HG02623 (cell line): ENCODE data around the gene CCDC148.

Experiments used
- ATAC-seq: cut with Tn5 transposase; IDR thresholded peaks from one replicate; pipeline ENCODE4 v1.9.1; 2021; ENCODE audit warnings: moderate library complexity; ENCODE audit not compliant: unreplicated experiment

CCDC148 gene

DNA sequence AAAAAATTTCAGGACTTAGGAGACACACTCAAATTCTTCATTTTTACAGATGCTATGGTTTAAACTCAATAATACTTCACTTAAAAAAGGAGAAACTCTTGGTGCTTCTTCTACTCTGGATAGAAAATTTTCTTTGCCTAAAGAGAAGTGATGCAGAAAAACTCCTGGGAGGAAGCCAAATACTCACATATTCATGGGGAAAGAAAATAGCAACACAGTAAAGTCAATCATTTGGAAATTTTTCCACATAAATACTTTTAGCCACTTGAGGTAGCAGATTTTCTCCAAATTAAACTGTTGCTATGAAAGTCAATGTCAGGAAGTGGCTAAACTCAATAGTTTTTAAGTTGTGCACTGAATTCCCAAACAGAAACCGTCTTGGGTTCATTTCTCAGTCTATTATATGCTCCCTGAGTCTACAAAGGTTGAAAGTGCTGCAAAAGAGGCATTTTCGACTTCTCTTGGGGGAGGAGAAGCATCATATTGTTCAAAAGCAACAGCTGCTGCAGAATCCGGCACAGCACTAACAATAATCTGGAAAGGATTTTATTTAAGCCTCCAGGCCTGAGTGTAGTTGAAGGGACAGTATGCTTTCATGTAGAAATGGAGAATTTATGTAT, 273.8 kb downstream of the CCDC148 start:
- ATAC-seq, result no peak

DNA sequence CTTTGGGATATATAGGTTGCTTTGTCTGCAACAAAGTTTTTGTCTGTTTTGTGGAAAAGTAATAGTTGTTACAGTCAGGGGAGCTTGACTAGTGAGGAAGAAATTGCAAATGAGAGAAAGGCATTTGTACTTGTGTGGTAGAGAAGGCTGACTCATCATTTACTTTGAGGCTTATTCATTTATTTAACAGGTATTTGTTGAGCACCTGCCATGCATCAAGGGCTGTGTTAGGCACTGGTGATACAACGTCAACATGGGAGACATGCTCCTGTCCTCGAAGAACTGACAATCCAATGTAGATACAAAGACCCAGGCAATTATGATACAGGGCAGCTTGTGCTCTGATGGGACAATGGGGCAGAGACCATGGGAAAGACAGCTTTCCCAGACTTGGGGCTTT, 275.4 kb downstream of the CCDC148 start:
- ATAC-seq, result no peak

DNA sequence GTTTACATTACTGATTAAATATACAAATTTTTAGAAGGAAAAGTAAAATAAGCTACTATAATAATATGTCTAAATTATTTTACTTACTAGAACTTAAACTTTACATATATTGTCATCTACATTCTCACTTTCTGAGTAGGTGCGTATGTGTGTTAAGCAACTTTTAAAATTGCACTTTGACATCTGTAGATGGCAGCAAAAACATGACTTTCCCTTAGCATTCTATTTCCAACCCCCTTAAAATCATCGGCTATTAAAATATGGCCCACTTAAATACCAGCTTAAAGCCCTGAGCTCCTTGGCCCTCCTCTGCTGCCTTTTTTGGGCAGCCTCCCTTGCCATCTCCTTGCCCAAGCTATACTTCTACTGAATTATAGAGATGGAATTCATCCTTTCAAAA, 276.9 kb downstream of the CCDC148 start:
- ATAC-seq, result no peak

DNA sequence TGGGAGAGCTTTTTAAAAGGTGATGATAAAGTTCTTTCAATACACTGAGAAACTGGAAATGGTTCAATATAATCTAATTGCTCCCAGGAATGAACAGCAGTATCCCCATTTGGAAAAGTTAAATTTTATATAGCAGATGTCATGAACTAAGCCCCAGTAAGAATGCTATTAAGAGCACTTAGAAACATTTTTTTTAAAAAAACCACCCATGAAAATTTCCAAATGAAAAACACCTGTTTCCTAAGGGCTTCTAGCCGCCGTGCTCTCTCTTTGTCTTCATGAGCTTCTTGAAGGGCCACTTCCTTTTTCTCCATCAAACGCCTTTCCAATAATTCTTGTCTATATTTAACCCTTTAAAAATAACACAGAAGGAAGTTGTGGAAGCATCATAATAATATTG, 277.9 kb downstream of the CCDC148 start:
- no peak for ATAC-seq

DNA sequence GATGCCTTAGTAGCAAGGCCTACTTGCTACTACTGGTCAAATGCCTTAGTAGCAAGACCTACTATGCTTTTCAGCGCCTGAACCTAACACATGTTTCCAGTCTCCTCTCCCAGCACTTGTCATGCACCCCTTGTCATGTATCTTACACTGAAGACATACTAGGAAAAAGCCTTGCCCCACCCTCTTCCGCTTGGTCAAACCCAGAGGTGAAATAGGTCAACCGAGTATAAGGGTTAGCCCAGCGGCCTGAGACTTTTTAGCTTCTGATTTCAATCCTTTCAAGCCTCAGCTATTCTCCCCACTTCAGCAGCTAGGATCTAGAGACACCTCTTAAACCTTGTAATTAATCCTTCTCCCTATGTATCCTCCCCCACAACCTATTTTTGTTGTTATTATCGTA, 281.6 kb downstream of the CCDC148 start:
- ATAC-seq, result no peak

DNA sequence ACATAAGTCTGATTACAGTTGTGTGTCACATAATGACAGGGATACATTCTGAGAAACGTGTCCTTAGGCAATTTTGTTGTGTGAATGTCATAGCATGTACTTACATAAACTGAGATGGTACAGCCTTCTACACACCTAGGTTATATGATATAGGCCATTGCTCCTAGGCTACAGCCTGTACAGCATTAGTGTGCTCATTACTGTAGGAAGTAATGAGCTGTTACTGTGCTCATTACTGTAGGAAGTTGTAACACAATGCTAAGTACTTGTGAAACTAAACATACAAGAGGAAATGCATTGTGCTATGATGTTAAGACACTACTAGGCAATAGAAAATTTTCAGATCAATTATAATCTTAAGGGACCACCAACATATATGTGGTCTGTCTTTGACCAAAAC, 282.1 kb downstream of the CCDC148 start:
- ATAC-seq, result no peak

DNA sequence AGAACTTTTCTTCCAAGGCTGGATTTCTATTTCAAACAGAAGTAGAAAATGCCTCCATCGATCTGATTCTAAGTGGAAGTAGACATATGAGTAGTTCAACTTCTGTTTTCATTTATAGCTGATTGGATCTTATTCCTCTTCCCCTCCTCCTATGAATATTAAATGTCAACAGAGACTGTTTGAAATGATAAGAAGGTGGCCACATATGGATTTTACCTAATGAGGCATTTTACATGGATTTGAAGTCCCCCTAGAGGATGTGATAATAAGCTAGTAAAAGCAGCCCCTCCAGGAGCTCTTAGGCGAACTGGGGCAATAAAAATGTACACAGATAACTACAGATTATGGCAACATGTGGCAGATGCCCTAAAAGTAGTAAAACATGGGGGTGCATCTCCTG, 283.8 kb downstream of the CCDC148 start:
- no peak for ATAC-seq

DNA sequence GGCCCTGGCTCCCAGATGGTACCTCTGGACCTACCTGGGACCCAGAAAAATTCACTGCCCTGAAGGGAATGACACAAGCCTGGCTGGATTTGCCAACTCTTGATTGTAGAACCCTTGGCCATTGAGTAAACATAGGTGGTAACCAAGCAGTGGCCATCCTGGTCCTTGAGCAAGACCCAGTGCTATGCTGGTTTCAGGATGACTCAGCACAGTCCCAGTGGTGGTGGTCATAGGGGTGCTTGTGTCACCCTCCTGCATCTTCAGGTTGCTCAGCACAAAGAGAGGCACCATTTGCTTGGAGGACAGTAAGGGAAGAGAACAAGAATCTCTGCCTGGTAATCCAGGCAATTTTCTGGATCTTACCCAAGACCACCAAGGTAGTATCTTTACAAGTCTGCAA, 302.0 kb downstream of the CCDC148 start:
- ATAC-seq, result no peak

DNA sequence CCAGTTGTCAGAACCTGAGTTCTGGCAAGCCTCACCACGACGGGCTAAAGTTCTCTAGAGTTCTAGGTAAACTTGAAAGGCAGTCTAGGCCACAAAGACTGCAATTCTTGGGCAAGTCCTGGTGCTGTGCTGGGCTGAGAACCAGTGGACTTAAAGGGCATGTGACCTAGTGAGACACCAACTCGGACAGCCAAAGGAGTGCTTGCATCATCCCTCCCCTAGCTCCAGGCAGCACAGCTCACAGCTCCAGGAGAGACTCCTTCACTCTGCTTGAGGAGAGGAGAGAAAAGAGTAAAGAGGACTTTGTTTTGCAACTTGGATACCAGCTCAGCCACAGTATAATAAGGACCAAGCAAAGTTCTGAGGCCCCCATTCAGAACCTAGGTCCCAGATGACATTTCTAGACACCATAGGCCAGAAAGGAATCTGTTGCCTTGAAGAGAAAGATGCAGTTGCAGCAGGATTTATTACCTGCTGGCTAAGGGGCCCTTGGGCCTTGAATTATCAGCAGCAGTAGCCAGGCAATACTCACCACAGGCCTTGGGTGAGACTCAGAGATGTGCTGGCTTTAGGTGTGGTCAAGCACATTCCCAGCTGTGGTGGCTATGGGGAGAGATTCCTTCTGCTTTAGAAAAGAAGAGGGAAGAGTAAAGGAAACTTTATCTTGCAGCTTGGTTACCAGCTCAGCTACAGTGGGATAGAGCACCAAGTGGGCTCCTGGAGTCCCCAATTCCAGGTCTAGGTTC, 303.1 kb downstream of the CCDC148 start:
- ATAC-seq, result no peak

DNA sequence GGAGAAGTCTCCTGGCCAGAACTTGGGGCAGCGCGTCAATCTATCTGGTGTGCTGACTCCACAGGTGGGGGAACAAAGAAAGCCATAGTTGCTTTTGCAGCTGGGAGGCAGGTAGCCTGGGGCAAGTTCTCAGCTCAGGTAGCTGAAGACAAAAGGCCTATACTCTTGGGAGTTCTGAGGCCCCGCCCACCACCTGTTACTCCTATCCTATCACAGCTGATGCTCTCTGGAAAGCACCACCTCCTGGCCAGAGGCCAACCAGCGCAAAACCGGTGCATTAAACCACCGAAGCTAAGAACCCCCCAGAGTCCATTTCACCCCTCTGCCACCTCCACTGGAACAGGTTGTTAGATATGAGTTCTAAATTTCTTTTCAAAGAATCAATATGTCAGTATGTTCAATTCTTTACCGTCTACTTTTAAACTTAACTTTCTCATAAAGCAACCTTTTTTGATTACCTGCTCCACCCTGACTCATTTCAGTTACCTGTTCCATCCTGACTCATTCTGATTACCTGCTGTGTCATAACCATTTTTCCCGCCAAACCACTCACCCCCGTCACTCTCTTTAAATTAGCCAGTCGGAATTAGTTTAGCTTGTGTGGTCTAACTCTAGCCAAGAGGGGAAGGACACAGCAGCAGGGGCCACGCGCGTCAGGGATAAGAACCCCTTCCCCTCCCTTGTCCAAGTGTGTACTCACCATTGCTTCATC, 311.5 kb downstream of the CCDC148 start:
- no peak for ATAC-seq

DNA sequence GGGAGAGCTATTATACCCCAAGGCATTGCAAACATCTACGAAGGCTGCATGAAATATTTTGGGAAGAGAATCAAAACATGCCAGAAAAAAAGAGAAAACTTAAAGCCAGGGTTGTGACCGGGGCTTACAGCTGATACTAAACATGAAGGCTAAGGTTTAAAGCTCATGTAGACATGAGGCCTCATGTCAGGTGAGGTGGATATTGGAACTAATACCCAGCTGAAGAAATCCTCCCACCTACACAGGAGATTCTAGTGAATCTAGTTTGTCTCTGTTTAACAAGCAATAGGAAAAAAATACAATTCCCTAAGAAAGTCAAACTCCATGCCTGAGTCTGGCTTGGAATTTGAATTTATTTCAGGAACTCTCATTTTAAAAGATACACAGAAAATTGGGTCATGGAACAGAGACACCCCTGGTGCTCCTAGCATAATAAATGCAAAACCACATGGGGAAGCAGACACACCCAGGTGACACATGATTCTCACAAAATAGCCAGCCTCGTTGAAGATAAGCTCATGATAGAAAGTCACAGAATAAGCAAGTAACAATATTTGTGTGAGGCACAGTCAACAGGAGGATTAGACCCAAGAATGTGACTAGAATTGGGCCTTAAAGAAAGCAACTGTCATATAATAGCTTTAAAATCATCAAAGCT, 312.7 kb downstream of the CCDC148 start:
- no peak for ATAC-seq

DNA sequence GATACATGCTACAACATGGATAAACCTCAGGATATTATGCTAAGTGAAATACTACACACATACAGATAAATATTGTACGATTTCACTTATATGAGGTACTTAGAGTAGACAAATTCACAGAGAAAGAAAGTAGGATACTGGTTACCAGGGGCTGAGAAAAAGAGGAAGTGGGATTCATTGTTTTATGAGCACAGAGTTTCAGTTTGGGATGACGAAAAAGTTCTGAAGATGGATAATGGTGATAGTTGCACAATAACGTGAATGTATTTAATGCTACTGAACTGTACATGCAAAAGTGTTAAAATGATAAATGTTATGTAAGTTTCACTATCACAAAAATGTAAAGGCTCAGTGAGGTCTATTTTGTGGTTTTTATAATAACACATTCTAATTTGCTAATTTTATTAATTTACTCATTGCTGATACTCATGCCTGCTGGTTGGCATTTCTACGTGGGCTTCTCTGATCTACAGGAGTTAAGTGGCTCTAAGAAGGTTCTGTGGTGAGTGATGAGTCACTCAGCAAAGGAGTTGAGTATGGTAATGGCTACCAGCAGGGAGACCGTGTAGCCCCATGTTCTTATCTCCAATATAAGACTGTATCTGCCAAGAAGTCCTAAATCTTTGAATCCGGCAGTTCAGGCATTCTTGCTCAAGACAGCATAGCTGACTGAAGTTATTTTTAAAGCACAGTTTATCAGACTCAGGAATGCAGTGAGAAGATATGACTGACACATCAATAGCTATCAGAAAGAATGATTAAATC, 313.8 kb downstream of the CCDC148 start:
- ATAC-seq, result no peak

DNA sequence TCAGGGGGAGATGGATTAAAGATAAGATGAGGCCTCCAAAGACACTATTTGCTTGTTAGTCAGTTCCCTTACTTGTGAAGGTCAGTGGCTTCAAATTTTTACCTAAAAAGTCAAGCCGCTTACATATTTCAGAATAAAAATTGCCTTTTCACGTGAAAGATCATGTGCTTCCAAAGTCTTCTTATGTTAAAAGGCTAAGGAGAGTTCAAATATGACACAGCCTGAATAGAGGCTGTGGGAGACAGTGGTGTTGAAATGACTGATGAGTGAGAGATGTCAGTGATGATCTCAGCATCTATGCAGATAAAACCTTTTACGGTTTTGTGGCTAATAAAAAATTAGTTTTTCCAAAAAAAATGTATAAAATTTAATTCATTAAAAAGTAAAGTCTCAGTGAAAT, 314.4 kb downstream of the CCDC148 start:
- ATAC-seq, result no peak

DNA sequence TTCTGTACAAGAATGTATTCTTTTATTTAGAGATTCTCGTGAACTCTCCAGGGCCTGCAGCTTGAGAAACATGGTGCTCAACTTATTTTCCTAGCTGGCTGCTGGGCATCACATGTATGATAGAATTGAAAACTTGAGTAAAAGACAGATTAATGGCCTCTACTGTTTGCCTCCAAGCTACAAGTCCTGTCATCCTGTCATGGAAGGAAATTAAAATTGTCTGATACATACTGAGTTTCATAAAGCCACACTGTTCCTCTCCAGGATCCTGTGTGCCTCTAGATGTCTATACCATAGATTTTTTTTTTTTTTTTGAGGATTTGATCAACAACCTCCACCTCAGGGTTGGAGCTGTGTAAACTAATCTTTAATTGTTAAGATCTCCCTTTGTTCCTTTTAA, 316.4 kb downstream of the CCDC148 start:
- ATAC-seq, result no peak

DNA sequence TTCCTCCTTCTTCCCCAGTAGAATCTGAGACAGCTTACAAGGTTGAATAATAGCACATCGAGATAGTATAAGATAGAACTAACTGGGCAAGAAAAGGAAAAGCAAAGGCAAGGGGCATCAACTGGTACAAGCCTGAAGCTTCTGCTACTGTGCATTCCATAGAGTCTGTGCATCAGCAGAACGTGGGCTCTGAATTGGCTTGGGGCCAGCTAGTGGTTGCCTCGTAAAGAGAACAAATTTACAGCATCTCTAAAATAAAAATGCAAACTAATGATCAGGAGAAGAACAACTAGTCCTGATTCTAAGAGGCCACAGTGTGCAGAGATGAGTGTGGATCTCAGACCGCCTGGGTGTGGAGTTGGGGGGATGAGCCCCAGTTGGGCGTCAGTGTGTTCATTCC, 318.3 kb downstream of the CCDC148 start:
- no peak for ATAC-seq

DNA sequence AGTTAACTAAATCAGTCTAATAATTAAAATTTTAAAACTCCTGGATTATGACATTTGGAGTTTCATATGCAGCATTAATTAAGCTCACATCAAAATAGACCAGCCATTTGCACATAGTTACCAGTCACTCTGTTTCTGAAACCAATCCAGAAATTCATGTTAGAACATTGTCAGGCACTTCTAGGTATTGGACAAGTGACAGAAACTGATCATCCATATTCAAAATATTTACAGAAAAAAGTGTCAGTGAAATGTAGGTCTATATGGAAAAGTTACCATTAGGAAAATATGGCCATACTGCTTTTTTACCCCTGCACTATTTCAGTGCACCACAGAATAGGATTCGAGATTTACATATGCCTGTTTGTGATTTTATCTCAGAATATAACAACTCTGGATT, 321.5 kb downstream of the CCDC148 start:
- no peak for ATAC-seq

DNA sequence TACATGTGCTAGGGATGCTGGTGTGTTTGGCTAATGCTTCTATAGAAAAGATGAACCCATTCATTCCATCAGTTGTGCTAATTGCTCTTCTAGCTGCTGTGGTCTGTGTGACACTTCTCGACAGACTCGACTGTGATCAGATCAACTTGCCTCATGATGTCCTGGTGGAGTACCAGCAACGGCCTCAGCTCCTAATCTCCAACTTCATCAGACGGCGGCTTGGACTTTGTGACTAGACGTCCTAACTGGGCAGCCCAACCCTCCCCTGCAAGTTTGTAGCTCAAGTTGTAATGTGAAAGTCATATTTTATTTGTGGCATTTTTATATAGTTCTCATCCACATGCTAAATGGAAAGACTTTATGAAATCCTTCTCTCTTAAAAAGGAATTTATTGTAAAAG, 321.9 kb downstream of the CCDC148 start:
- ATAC-seq, result no peak

DNA sequence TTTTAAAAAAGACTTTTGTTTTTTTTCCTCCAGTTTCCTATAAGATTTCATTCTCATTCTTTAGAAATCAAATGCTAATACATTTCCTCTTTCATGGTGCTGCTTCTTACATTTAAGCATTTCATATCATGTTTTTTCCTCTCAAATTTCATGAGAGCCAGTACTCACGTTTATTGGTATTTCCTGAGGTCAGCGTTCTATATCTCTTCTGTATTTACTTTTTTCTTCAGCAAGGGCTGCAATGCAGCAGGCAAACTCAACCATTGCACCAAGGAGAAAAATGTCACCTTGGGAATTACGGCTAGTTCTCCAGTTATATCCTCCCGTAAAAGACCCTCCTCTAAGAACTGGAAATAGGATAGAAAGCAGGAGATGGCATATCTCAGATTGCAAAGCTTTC, 322.5 kb downstream of the CCDC148 start:
- ATAC-seq, result no peak

DNA sequence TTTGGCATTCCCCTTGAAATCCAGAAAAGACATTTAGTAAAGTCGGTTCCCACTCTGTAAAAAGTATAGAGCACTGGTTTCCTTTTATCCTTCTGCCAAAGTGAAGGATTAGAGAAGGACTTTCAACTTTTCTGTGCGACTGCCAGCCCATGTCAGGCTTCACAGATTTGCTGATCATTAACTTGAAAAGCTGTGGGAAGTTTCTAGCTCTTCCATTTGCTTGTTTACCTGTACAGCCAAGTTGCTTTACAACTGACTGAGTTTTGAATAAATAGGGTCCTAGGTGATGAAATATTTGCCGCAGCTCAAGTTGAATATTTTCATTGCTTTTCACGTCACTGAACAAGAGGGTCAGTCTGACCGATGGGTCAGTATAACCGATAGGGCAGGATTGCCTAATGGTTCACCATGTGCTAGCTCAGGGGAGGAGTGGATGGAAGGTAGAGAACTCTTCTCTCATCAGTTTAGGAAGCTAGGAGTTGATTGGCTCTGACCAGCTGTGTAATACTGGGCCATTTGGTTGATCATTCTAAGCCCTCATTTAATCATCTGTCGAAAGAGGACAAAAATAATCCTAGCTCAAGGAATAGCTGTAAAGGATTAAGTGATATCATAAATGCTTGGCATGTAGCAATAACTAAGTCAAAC, 324.5 kb downstream of the CCDC148 start:
- no peak for ATAC-seq

DNA sequence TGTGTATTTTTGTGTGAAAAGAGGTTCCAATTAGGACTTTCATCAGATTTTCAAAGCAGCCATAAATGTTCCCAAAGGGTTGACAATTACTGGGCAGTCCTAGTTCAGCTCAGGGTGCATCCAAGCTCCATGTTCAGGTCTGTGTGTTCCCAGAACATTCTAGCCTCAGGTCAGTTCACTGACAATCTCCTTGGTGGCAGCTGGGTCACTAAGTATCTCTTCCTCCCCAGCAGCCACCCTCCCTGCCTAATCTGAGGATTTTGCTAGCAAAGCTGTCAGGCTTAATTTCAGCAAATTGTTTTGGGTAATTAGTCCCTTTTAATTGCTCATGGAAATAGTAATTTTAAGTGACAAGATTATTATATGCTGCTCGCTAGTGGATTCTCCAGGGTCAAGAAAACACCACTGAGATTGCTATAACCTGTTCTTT, 325.1 kb downstream of the CCDC148 start:
- no peak for ATAC-seq
